Smooth muscle cell (in vitro differentiated cells): ENCODE results near the gene FEM1C. TPM values are rescaled to one million over a fixed set of nuclear protein-coding genes. Genes with fewer than 3 reads are reported as not detected.

ENCODE experiments used
- DNase-seq: peaks from one replicate; lab custom pipeline; 2025; ENCODE audit not compliant: unreplicated experiment; lab: John Stamatoyannopoulos, UW
- H2AFZ ChIP-seq: fragments of 200-600 bp; sonication (generic); 2 replicates; pipeline ENCODE4 v1.6.0; 2016; ENCODE audit warnings: antibody characterized with exemption, low read depth, mild to moderate bottlenecking
- H3F3A ChIP-seq: fragments of 200-600 bp; sonication (generic); 2 replicates; pipeline ENCODE4 v1.6.0; 2017; ENCODE audit warnings: antibody characterized with exemption, low read depth
- H3K27ac ChIP-seq: fragments of 200-600 bp; sonication (generic); 2 replicates; pipeline ENCODE4 v1.5.1; 2016; ENCODE audit warnings: low read depth, mild to moderate bottlenecking
- H3K27me3 ChIP-seq: fragments of 200-600 bp; sonication (generic); 2 replicates; pipeline ENCODE4 v1.6.1; 2016; ENCODE audit warnings: low read depth, mild to moderate bottlenecking
- H3K36me3 ChIP-seq: fragments of 200-600 bp; sonication (generic); 2 replicates; pipeline ENCODE4 v1.5.1; 2016; ENCODE audit warnings: low read depth
- H3K4me1 ChIP-seq: fragments of 200-600 bp; sonication (generic); 2 replicates; pipeline ENCODE4 v1.5.1; 2016; ENCODE audit warnings: low read depth
- H3K4me2 ChIP-seq: fragments of 200-600 bp; sonication (generic); 2 replicates; pipeline ENCODE4 v1.6.0; 2016; ENCODE audit warnings: mild to moderate bottlenecking
- H3K4me3 ChIP-seq: fragments of 200-600 bp; sonication (generic); 2 replicates; pipeline ENCODE4 v1.5.1; 2016; ENCODE audit warnings: mild to moderate bottlenecking
- H3K79me2 ChIP-seq: fragments of 200-600 bp; sonication (generic); 2 replicates; pipeline ENCODE4 v1.6.0; 2016; ENCODE audit warnings: low read depth, mild to moderate bottlenecking
- H3K9ac ChIP-seq: fragments of 200-600 bp; sonication (generic); 2 replicates; pipeline ENCODE4 v1.6.0; 2016; ENCODE audit warnings: low read depth
- H3K9me3 ChIP-seq: fragments of 200-600 bp; sonication (generic); replicated peaks from 2 replicates; pipeline ENCODE4 v1.5.1; 2016; ENCODE audit warnings: low read depth
- H4K20me1 ChIP-seq: fragments of 200-600 bp; sonication (generic); 2 replicates; pipeline ENCODE4 v1.6.0; 2016; ENCODE audit warnings: low read depth
- CTCF ChIP-seq: fragments of 200-600 bp; sonication (generic); IDR thresholded peaks from 2 replicates; pipeline ENCODE4 v1.5.1; 2017; ENCODE audit warnings: borderline replicate concordance, mild to moderate bottlenecking, antibody characterized with exemption; ENCODE audit not compliant: insufficient read depth, poor library complexity, severe bottlenecking
- WGBS: methylation state at CpG from one replicate; pipeline ENCODE4 v1.1.7; 2016; ENCODE audit warnings: low lambda C conversion rate; 5-methylcytosine and 5-hydroxymethylcytosine counted together
- polyA plus RNA-seq: library from polyadenylated mRNA; unstranded; fragments of >200 nt; fragmentation: Nextera tagmentation; extraction: Ambion mirVana; gene quantifications from 2 replicates; pipeline ENCODE4 v1.2.1, GENCODE V29; 2016
- total RNA-seq: library from RNA; depleted of rRNA; stranded (reverse); fragments of >200 nt; gene quantifications from 2 replicates; pipeline ENCODE4 v1.2.3, GENCODE V29; 2014

The FEM1C gene
- total and polyA plus RNA-seq, 2 experiments from 2014 or later, result 5.9 to 31.7 TPM

- no peak for DNase-seq
- no peaks in the 10 kb centered on the region for H3K9me3 ChIP-seq
- no peak overlapping the region for H3K27ac ChIP-seq
- no peaks in the 10 kb centered on the region for H3K79me2 ChIP-seq
- no peak for TF ChIP-seq CTCF
- H4K20me1 ChIP-seq, result no peaks in the 10 kb centered on the region
- peaks cover 3% of the 10 kb centered on the region for H3F3A ChIP-seq
- H2AFZ ChIP-seq, result no peak overlapping the region
- H3K9ac ChIP-seq, result no peak overlapping the region
- H3K4me1 ChIP-seq, result no peaks in the 10 kb centered on the region
- H3K27me3 ChIP-seq, result no peaks in the 10 kb centered on the region
- H3K4me2 ChIP-seq, result no peak overlapping the region
- WGBS, result 42% methylated on average over 6 of the region's 6 CpGs
- H3K36me3 ChIP-seq, result no peaks in the 10 kb centered on the region
- no peak overlapping the region for H3K4me3 ChIP-seq
These were observed 49.8 kb downstream of the FEM1C start for GRCh38 chr5:115494570-115495289.

DNA sequence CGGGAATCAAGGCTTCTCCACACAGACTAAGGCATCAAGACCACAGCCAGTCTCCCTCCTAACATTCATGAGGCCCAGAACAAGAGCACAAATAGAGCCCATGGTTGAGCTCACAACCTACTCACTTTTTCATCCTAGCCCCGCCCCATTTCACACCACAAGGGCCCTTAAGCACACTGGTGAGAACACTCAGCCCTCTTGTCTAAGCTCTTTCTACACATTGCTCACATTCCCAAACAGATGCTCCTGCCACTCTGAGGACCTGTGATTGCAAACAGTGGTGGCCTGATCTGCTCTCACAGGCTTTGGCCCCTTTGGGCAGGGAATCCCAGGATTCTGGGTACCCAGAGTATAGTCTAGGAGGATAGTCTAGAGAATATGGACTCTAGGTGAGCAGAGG is 54.0 kb downstream of the FEM1C start:
- Histone ChIP-seq H3K9me3 (no peaks in the 10 kb centered on the region), H3K36me3 (no peaks in the 10 kb centered on the region), H4K20me1 (no peaks in the 10 kb centered on the region), H3K4me3 (no peak overlapping the region), H3K27me3 (no peaks in the 10 kb centered on the region), H2AFZ (no peak overlapping the region), H3K79me2 (no peaks in the 10 kb centered on the region), H3K4me1 (no peaks in the 10 kb centered on the region), H3F3A (peaks cover 3% of the 10 kb centered on the region), H3K9ac (no peak overlapping the region), H3K4me2 (no peak overlapping the region), H3K27ac (no peak overlapping the region)
- WGBS, result 91% methylated on average over 2 of the region's 2 CpGs
- no peak for TF ChIP-seq CTCF
- DNase-seq, result no peak

DNA sequence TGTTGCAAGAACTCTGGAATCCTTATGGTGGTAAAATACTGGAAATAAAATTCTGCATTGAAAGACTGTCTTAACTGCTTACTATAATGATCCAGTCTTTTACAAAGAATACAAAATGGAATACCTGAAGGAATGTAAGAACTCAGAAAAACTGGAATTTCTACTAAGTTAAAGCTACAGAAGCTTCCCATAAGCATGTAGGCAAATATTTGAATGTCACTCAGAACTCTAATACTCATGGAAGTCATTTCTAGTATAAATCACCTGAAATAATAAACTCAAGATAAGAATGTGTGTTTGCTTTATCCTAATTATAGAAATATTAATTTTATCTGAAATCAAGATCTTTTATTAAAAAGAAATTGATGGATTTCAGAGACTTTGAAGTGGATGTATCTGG is 54.8 kb downstream of the FEM1C start:
- DNase-seq, result no peak
- H3K4me2 ChIP-seq, result no peak overlapping the region
- no peaks in the 10 kb centered on the region for H3K79me2 ChIP-seq
- no peaks in the 10 kb centered on the region for H4K20me1 ChIP-seq
- H3F3A ChIP-seq, result no peaks in the 10 kb centered on the region
- H3K27ac ChIP-seq, result no peak overlapping the region
- H3K9me3 ChIP-seq, result no peaks in the 10 kb centered on the region
- no peak for TF ChIP-seq CTCF
- H3K9ac ChIP-seq, result no peak overlapping the region
- no peak overlapping the region for H3K4me3 ChIP-seq
- H3K27me3 ChIP-seq, result no peaks in the 10 kb centered on the region
- no peak overlapping the region for H2AFZ ChIP-seq
- no peaks in the 10 kb centered on the region for H3K4me1 ChIP-seq
- no peaks in the 10 kb centered on the region for H3K36me3 ChIP-seq

DNA sequence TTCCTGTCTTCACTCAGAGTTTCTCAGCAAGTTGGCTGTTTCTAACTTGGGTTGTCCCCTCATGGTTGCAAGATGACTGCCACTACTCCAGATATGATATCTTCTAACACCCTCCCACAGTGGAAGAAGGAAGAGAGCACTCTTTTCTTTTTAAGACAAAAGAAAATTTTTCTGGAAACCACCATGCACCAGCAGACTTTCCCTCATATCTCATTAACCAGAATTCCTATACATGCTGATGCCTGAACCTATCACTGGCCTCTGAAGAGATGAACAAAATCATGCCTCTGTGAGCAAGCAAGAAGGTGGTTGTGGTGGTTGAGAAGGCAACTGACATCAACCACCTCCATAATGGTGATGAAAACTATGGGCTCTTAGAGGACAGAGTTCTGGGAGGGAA is 56.8 kb downstream of the FEM1C start:
- H3K27me3 ChIP-seq, result no peaks in the 10 kb centered on the region
- H4K20me1 ChIP-seq, result no peaks in the 10 kb centered on the region
- H3K9ac ChIP-seq, result no peak overlapping the region
- H3F3A ChIP-seq, result no peaks in the 10 kb centered on the region
- no peak overlapping the region for H3K27ac ChIP-seq
- H3K9me3 ChIP-seq, result no peaks in the 10 kb centered on the region
- H3K4me3 ChIP-seq, result no peak overlapping the region
- no peaks in the 10 kb centered on the region for H3K4me1 ChIP-seq
- H2AFZ ChIP-seq, result no peak overlapping the region
- no peaks in the 10 kb centered on the region for H3K36me3 ChIP-seq
- TF ChIP-seq CTCF, result no peak
- H3K4me2 ChIP-seq, result no peak overlapping the region
- DNase-seq, result no peak
- H3K79me2 ChIP-seq, result no peaks in the 10 kb centered on the region
